ENCODE measurements around the gene APOBEC3A.
"Not testable (repeated sequence)": the region's sequence is repeated elsewhere in the genome, so short reads cannot be mapped to it uniquely, and the experiment has no call there.

The APOBEC3A gene

GRCh38 chr22:38960673-38961072, 3.3 kb downstream of the APOBEC3A start:
- not testable (repeated sequence) for DNase-seq

GRCh38 chr22:38963291-38963738, 5.9 kb downstream of the APOBEC3A start:
- DNase-seq, result not testable (repeated sequence)

- no peak for DNase-seq
Observed at GRCh38 chr22:38963872-38964271, 6.5 kb downstream of the APOBEC3A start.

GRCh38 chr22:38964306-38964705, 6.9 kb downstream of the APOBEC3A start:
- DNase-seq, result no peak

- DNase-seq, result no peak
Observed at GRCh38 chr22:38964989-38965388, 7.6 kb downstream of the APOBEC3A start.

- DNase-seq, result no peak
Observed at GRCh38 chr22:38965614-38966379, 8.4 kb downstream of the APOBEC3A start.

GRCh38 chr22:38966380-38966702, 8.9 kb downstream of the APOBEC3A start:
- DNase-seq, result no peak

- DNase-seq, result no peak
Observed at GRCh38 chr22:38966942-38967341, 9.5 kb downstream of the APOBEC3A start.

GRCh38 chr22:38967451-38968450, 10.3 kb downstream of the APOBEC3A start:
- peak in 1 of 2 donors; percentile 55 for DNase-seq

GRCh38 chr22:38968801-38969200, 11.4 kb downstream of the APOBEC3A start:
- no peak for DNase-seq

- no peak for DNase-seq
Observed at GRCh38 chr22:38970551-38970950, 13.1 kb downstream of the APOBEC3A start.

GRCh38 chr22:38971202-38971601, 13.8 kb downstream of the APOBEC3A start:
- no peak for DNase-seq

- DNase-seq, result no peak
Observed at GRCh38 chr22:38971791-38972190, 14.4 kb downstream of the APOBEC3A start.

- DNase-seq, result no peak
Observed at GRCh38 chr22:38972558-38972957, 15.1 kb downstream of the APOBEC3A start.

- DNase-seq, result no peak
Observed at GRCh38 chr22:38973289-38974169, 16.1 kb downstream of the APOBEC3A start.

- DNase-seq, result no peak
Observed at GRCh38 chr22:38974170-38974825, 16.9 kb downstream of the APOBEC3A start.

- no peak for DNase-seq
Observed at GRCh38 chr22:38974826-38975175, 17.4 kb downstream of the APOBEC3A start.

- not testable (repeated sequence) for DNase-seq
Observed at GRCh38 chr22:38977289-38977688, 19.9 kb downstream of the APOBEC3A start.

- not testable (repeated sequence) for DNase-seq
Observed at GRCh38 chr22:38980587-38980986, 23.2 kb downstream of the APOBEC3A start.

GRCh38 chr22:38981005-38981991, 23.9 kb downstream of the APOBEC3A start:
- DNase-seq, result no peak

Measured in bone marrow (tissue), 2 donors.